Measurements from ENCODE around the gene RCBTB1.
A peak's percentile ranks its signal among the peaks of the same experiment; 100 is the strongest.

The RCBTB1 gene

GRCh38 chr13:49585220-49586157 lies at the start of gene RCBTB1:
Gene RCBTB1 (minus strand): TSS chr13:49585558. CDS start chr13:49567279, 18,279 bp downstream.
- H3K36me3 Mint-ChIP-seq (ENCODE audit: low read depth) = peaks cover 23% of the 10 kb centered on the region
- H3K27me3 Mint-ChIP-seq (ENCODE audit: low read depth) = no peaks in the 10 kb centered on the region
- H3K4me1 Mint-ChIP-seq = peaks cover 34% of the 10 kb centered on the region
- TF ChIP-seq CTCF (IDR thresholded peaks at IDR 0.05; ENCODE audit: unreplicated experiment in 3 of 3) = no peak
- peak within 1 kb of the TSS; percentile 84 to 94 (median 87) for H3K27ac Mint-ChIP-seq
- H3K9me3 Mint-ChIP-seq = no peaks in the 10 kb centered on the region
- peak within 1 kb of the TSS; percentile 87 to 92 (median 92) for H3K4me3 Mint-ChIP-seq

GRCh38 chr13:49633710-49634109 lies 48.4 kb upstream of the RCBTB1 start:
- no peaks in the 10 kb centered on the region for H3K36me3 Mint-ChIP-seq (ENCODE audit: low read depth)
- H3K27me3 Mint-ChIP-seq (ENCODE audit: low read depth) = no peaks in the 10 kb centered on the region
- TF ChIP-seq CTCF (IDR thresholded peaks at IDR 0.05; ENCODE audit: unreplicated experiment in 3 of 3) = no peak
- H3K4me1 Mint-ChIP-seq = peaks cover 5% of the 10 kb centered on the region
- no peak overlapping the region for H3K27ac Mint-ChIP-seq
- no peak overlapping the region for H3K4me3 Mint-ChIP-seq
- no peaks in the 10 kb centered on the region for H3K9me3 Mint-ChIP-seq

- Mint-ChIP-seq H3K4me3 (no peak overlapping the region), H3K9me3 (no peaks in the 10 kb centered on the region), H3K27me3 (ENCODE audit: low read depth) (no peaks in the 10 kb centered on the region), H3K36me3 (ENCODE audit: low read depth) (no peaks in the 10 kb centered on the region), H3K27ac (no peak overlapping the region), H3K4me1 (peaks cover 5% of the 10 kb centered on the region)
- TF ChIP-seq CTCF (IDR thresholded peaks at IDR 0.05; ENCODE audit: unreplicated experiment in 3 of 3) = no peak
These were observed 46.8 kb upstream of the RCBTB1 start for GRCh38 chr13:49632156-49632555.

- H3K4me1 Mint-ChIP-seq = peaks cover 11% of the 10 kb centered on the region
These were observed 45.2 kb upstream of the RCBTB1 start for GRCh38 chr13:49630580-49630979.

GRCh38 chr13:49629947-49630346 lies 44.6 kb upstream of the RCBTB1 start:
- Mint-ChIP-seq H3K4me1 (peaks cover 7% of the 10 kb centered on the region), H3K9me3 (no peaks in the 10 kb centered on the region), H3K27me3 (ENCODE audit: low read depth) (peaks cover 3% of the 10 kb centered on the region), H3K27ac (no peak overlapping the region), H3K4me3 (no peak overlapping the region), H3K36me3 (ENCODE audit: low read depth) (no peaks in the 10 kb centered on the region)
- no peak for TF ChIP-seq CTCF (IDR thresholded peaks at IDR 0.05; ENCODE audit: unreplicated experiment in 3 of 3)

More at GRCh38 chr13:49630580-49630979, 45.2 kb upstream of the RCBTB1 start:
- H3K9me3 Mint-ChIP-seq = no peaks in the 10 kb centered on the region
- no peak overlapping the region for H3K27ac Mint-ChIP-seq
- no peak overlapping the region for H3K4me3 Mint-ChIP-seq
- H3K36me3 Mint-ChIP-seq (ENCODE audit: low read depth) = no peaks in the 10 kb centered on the region
- H3K27me3 Mint-ChIP-seq (ENCODE audit: low read depth) = peaks cover 3% of the 10 kb centered on the region
- no peak for TF ChIP-seq CTCF (IDR thresholded peaks at IDR 0.05; ENCODE audit: unreplicated experiment in 3 of 3)
